Loucy (cell line): Measurements from ENCODE around the gene EIF4E3.

Experiments
- EZH2phosphoT487 ChIP-seq: fragments of 200-600 bp; IDR thresholded peaks from 2 replicates; pipeline ENCODE4 v1.6.1; 2018; ENCODE audit warnings: antibody characterized with exemption, mild to moderate bottlenecking, moderate library complexity, borderline replicate concordance
- TF ChIP-seq, protein P1 (sequence below): fragments of 200-600 bp; sonication (generic); conservative IDR thresholded peaks from 2 replicates; pipeline ENCODE4 v1.5.1; 2014; ENCODE audit warnings: mild to moderate bottlenecking, antibody characterized with exemption, low read length

DNA sequence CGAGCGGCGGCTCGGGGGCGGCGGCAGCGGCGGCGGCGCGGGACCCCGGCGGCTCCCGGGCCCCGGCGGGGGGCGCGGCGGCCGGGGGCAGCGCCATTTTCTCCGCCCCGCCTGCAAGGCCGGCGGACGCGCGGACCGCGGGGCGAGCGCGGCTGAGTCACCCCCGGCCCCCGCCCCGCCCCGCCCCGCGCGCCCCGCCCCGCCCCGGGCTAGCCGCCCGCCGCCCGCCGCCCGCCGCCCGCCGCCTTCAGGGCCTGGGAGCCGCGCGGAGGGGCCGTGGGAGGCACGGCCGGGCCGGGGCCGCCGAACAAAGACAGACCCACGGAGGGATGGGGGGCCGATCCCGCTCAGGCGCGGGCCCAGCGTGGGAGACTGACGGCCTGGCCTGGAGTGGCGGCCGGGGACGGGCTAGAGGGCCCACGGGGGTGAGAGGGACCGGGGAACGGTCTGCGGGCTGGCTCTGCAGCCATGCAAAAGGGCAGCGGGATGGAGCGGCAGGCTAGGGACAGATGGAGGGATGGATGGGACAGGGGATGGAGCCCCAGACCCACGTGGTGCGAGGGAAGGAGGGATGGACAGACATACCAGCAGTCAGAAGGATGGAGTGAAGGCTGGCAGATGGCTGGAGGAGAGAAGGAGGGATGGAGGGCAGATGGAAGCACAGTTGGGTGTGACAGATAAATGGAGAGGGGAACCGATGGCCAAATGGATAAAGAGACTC is at the start of gene EIF4E3:
- TF ChIP-seq, protein P1, sequence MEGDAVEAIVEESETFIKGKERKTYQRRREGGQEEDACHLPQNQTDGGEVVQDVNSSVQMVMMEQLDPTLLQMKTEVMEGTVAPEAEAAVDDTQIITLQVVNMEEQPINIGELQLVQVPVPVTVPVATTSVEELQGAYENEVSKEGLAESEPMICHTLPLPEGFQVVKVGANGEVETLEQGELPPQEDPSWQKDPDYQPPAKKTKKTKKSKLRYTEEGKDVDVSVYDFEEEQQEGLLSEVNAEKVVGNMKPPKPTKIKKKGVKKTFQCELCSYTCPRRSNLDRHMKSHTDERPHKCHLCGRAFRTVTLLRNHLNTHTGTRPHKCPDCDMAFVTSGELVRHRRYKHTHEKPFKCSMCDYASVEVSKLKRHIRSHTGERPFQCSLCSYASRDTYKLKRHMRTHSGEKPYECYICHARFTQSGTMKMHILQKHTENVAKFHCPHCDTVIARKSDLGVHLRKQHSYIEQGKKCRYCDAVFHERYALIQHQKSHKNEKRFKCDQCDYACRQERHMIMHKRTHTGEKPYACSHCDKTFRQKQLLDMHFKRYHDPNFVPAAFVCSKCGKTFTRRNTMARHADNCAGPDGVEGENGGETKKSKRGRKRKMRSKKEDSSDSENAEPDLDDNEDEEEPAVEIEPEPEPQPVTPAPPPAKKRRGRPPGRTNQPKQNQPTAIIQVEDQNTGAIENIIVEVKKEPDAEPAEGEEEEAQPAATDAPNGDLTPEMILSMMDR: no peak
- no peak for TF ChIP-seq EZH2phosphoT487
